ENCODE data around the gene EMD.

DNA sequence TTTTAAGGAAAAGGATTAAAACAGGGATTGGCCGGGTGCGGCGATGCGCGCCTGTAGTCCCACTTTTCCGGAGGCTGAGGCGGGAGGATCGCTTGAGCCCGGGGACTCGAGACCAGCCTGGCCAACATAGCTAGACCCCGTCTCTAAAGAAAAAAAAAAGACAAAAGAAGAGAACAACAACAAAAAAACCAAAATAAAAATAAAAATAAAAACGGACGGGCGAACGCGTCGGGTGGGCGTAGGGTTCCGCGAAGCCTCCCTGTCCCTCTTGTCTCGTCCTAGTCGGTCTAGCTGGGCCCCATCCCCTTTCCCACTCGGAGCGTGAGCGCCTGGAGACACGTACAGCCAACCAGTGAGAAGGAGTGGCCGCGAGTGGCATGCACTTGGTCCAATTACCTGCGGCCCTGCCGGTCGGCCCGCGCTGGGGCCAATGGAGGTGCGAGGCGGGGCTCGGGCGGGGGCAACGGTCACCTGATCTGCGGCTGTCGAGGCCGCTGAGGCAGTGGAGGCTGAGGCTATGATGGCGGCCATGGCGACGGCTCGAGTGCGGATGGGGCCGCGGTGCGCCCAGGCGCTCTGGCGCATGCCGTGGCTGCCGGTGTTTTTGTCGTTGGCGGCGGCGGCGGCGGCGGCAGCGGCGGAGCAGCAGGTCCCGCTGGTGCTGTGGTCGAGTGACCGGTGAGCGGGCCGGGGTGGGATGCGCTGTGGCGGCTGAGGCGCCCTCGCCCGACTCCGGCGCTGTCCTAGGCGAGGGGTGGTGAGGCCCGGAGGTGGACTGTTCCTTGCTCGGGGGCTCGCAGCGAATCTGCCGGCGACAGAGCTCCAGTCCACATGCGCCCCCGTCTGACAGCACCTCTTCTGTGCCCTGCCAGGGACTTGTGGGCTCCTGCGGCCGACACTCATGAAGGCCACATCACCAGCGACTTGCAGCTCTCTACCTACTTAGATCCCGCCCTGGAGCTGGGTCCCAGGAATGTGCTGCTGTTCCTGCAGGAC lies 49.4 kb downstream of the EMD start, which contains the start of gene ATP6AP1:
- TF ChIP-seq CTCF (IDR thresholded peaks at IDR 0.05) = peak in 1 of 4 experiments; percentile 9
- peak; percentile 90 for TF ChIP-seq POLR2A (IDR thresholded peaks at IDR 0.05)

All from prostate gland (tissue), 2 donors.